ENCODE results near the gene GRIP2. TPM values are rescaled to one million over a fixed set of nuclear protein-coding genes. Genes with fewer than 3 reads are reported as not detected.

The GRIP2 gene
- total RNA-seq, 1 donor: 1.4 TPM

DNA sequence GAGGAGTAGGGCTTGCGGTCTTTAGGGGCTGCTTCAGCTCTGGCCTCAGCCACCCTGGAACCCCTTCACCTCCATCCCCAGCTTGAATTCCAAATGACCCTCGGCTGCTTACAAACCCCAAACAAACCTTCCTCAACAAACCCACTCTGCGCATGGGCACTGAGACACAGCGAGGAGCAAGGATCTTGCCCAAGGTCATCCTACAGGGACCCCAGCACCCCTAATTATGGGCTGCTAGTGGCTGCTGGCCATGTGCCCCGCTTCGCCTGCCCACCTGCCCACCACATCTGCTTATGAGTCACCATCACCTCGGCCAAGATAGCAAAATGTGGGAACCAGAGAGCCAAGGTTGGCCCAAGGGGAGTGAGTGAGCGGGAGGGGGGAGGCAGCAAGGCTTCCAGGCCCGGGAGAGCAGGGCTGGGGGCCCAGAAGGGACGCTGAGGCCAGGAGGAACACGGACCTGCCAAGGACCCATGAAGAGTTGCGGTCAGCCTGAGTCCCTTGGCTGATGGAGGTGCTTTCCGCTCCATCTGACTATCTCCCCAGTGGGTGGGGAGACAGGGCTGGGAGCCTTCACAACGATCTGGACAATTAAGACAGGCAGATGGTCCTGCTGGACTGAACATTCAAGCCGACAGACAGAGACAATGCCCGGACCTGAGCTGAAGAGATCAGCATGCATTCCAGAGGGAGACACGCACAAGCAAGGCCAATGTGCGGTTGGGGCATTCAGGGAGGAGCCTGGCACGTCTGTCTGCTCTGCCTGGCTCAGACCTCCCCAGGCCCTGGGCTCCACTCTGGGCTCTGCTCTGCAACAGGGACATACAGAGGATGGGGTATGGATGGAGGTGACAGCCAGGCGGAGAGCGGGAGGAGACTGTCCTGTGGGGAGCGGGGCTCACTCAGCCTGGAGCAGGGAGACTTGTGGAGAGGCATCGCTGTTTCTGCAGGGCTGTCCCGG, 10.8 kb upstream of the GRIP2 start:
- Histone ChIP-seq H3K79me2 (ENCODE audit: insufficient read depth, low read length) (no peaks in the 10 kb centered on the region), H3K4me3 (ENCODE audit: insufficient read depth, low read length) (no peak overlapping the region), H3K27me3 (ENCODE audit: insufficient read depth, low read length) (peaks cover 37% of the 10 kb centered on the region), H3K4me1 (ENCODE audit: insufficient read depth, low read length) (no peaks in the 10 kb centered on the region), H3K36me3 (ENCODE audit: insufficient read depth, low read length) (no peaks in the 10 kb centered on the region), H3K4me2 (ENCODE audit: insufficient read depth, low read length) (no peak overlapping the region), H3K9me3 (ENCODE audit: low read depth, low read length) (no peaks in the 10 kb centered on the region), H4K20me1 (ENCODE audit: insufficient read depth, low read length) (no peaks in the 10 kb centered on the region), H3K27ac (ENCODE audit: low read depth, low read length) (no peak overlapping the region), H2AFZ (ENCODE audit: low read length) (no peak overlapping the region)
- peak; percentile 56 for DNase-seq (ENCODE audit: insufficient read length, low spot score, missing footprints)
- TF ChIP-seq, protein P1, sequence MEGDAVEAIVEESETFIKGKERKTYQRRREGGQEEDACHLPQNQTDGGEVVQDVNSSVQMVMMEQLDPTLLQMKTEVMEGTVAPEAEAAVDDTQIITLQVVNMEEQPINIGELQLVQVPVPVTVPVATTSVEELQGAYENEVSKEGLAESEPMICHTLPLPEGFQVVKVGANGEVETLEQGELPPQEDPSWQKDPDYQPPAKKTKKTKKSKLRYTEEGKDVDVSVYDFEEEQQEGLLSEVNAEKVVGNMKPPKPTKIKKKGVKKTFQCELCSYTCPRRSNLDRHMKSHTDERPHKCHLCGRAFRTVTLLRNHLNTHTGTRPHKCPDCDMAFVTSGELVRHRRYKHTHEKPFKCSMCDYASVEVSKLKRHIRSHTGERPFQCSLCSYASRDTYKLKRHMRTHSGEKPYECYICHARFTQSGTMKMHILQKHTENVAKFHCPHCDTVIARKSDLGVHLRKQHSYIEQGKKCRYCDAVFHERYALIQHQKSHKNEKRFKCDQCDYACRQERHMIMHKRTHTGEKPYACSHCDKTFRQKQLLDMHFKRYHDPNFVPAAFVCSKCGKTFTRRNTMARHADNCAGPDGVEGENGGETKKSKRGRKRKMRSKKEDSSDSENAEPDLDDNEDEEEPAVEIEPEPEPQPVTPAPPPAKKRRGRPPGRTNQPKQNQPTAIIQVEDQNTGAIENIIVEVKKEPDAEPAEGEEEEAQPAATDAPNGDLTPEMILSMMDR (IDR thresholded peaks at IDR 0.05; ENCODE audit: extremely low read depth, low read depth, low read length): no peak

- H3K79me2 ChIP-seq (ENCODE audit: insufficient read depth, low read length): no peaks in the 10 kb centered on the region
- H3K4me2 ChIP-seq (ENCODE audit: insufficient read depth, low read length): no peak overlapping the region
- no peaks in the 10 kb centered on the region for H4K20me1 ChIP-seq (ENCODE audit: insufficient read depth, low read length)
- H3K4me1 ChIP-seq (ENCODE audit: insufficient read depth, low read length): no peaks in the 10 kb centered on the region
- no peak overlapping the region for H2AFZ ChIP-seq (ENCODE audit: low read length)
- TF ChIP-seq, protein P1 (IDR thresholded peaks at IDR 0.05; ENCODE audit: extremely low read depth, low read depth, low read length): no peak
- H3K27ac ChIP-seq (ENCODE audit: low read depth, low read length): no peak overlapping the region
- DNase-seq (ENCODE audit: insufficient read length, low spot score, missing footprints): peak; percentile 64
- no peaks in the 10 kb centered on the region for H3K36me3 ChIP-seq (ENCODE audit: insufficient read depth, low read length)
- peaks cover 36% of the 10 kb centered on the region for H3K27me3 ChIP-seq (ENCODE audit: insufficient read depth, low read length)
- H3K9me3 ChIP-seq (ENCODE audit: low read depth, low read length): no peaks in the 10 kb centered on the region
- H3K4me3 ChIP-seq (ENCODE audit: insufficient read depth, low read length): no peak overlapping the region
Observed at GRCh38 chr3:14550181-14550580, 10.0 kb upstream of the GRIP2 start.

GRCh38 chr3:14549256-14549919, 9.2 kb upstream of the GRIP2 start:
- TF ChIP-seq, protein P1 (IDR thresholded peaks at IDR 0.05; ENCODE audit: extremely low read depth, low read depth, low read length): peak; percentile 44
- Histone ChIP-seq H3K27me3 (ENCODE audit: insufficient read depth, low read length) (peaks cover 36% of the 10 kb centered on the region), H3K9me3 (ENCODE audit: low read depth, low read length) (no peaks in the 10 kb centered on the region), H3K36me3 (ENCODE audit: insufficient read depth, low read length) (no peaks in the 10 kb centered on the region), H2AFZ (ENCODE audit: low read length) (no peak overlapping the region), H3K27ac (ENCODE audit: low read depth, low read length) (no peak overlapping the region), H3K4me3 (ENCODE audit: insufficient read depth, low read length) (no peak overlapping the region), H3K4me1 (ENCODE audit: insufficient read depth, low read length) (no peaks in the 10 kb centered on the region), H4K20me1 (ENCODE audit: insufficient read depth, low read length) (no peaks in the 10 kb centered on the region), H3K4me2 (ENCODE audit: insufficient read depth, low read length) (no peak overlapping the region), H3K79me2 (ENCODE audit: insufficient read depth, low read length) (no peaks in the 10 kb centered on the region)
- peak; percentile 86 for DNase-seq (ENCODE audit: insufficient read length, low spot score, missing footprints)

GRCh38 chr3:14548321-14548729, 8.2 kb upstream of the GRIP2 start:
- Histone ChIP-seq H4K20me1 (ENCODE audit: insufficient read depth, low read length) (no peaks in the 10 kb centered on the region), H3K79me2 (ENCODE audit: insufficient read depth, low read length) (no peaks in the 10 kb centered on the region), H2AFZ (ENCODE audit: low read length) (no peak overlapping the region), H3K4me1 (ENCODE audit: insufficient read depth, low read length) (no peaks in the 10 kb centered on the region), H3K36me3 (ENCODE audit: insufficient read depth, low read length) (no peaks in the 10 kb centered on the region), H3K27me3 (ENCODE audit: insufficient read depth, low read length) (peaks cover 27% of the 10 kb centered on the region), H3K4me2 (ENCODE audit: insufficient read depth, low read length) (no peak overlapping the region), H3K9me3 (ENCODE audit: low read depth, low read length) (no peaks in the 10 kb centered on the region), H3K27ac (ENCODE audit: low read depth, low read length) (no peak overlapping the region), H3K4me3 (ENCODE audit: insufficient read depth, low read length) (no peak overlapping the region)
- TF ChIP-seq, protein P1 (IDR thresholded peaks at IDR 0.05; ENCODE audit: extremely low read depth, low read depth, low read length): peak; percentile 71
- peak; percentile 98 for DNase-seq (ENCODE audit: insufficient read length, low spot score, missing footprints)

Data from osteoblast (primary cell).